Anterior cingulate cortex (tissue), 58 donors: ENCODE results near the gene FOXO1.
A peak's percentile ranks its signal among the peaks of the same experiment; 100 is the strongest.
"Not testable (repeated sequence)": the region's sequence is repeated elsewhere in the genome, so short reads cannot be mapped to it uniquely, and the experiment has no call there.

Source experiments
- DNase-seq, 58 donors: peaks; one replicate each; lab custom pipeline; 2025; lab: John Stamatoyannopoulos, UW

Gene FOXO1

GRCh38 chr13:40666045-40666932 lies at the start of gene FOXO1:
Gene FOXO1 (minus strand): TSS chr13:40666641. CDS start chr13:40666212, 429 bp downstream.
- peak in 56 of 58 donors; percentile 26 to 89 (median 79) for DNase-seq

- not testable (repeated sequence) for DNase-seq
Observed at GRCh38 chr13:40714433-40714832, 48.0 kb upstream of the FOXO1 start.

GRCh38 chr13:40706439-40706838 lies 40.0 kb upstream of the FOXO1 start:
- no peak for DNase-seq

GRCh38 chr13:40697711-40698110 lies 31.3 kb upstream of the FOXO1 start:
- no peak for DNase-seq

GRCh38 chr13:40694426-40694825 lies 28.0 kb upstream of the FOXO1 start:
- no peak for DNase-seq

GRCh38 chr13:40692946-40693345 lies 26.5 kb upstream of the FOXO1 start:
- no peak for DNase-seq

- DNase-seq, result no peak
Observed at GRCh38 chr13:40688781-40689180, 22.3 kb upstream of the FOXO1 start.

GRCh38 chr13:40682449-40683240 lies 16.2 kb upstream of the FOXO1 start:
- DNase-seq, result no peak

- no peak for DNase-seq
Observed at GRCh38 chr13:40681341-40682146, 15.1 kb upstream of the FOXO1 start.

- no peak for DNase-seq
Observed at GRCh38 chr13:40680659-40681323, 14.3 kb upstream of the FOXO1 start.

- DNase-seq, result no peak
Observed at GRCh38 chr13:40679480-40679985, 13.1 kb upstream of the FOXO1 start.

- no peak for DNase-seq
Observed at GRCh38 chr13:40677064-40677463, 10.6 kb upstream of the FOXO1 start.

GRCh38 chr13:40676007-40676406 lies 9.6 kb upstream of the FOXO1 start:
- no peak for DNase-seq

- no peak for DNase-seq
Observed at GRCh38 chr13:40673414-40673813, 7.0 kb upstream of the FOXO1 start.

GRCh38 chr13:40672765-40673397 lies 6.4 kb upstream of the FOXO1 start:
- no peak for DNase-seq

- no peak for DNase-seq
Observed at GRCh38 chr13:40671956-40672764, 5.7 kb upstream of the FOXO1 start.

GRCh38 chr13:40670307-40670706 lies 3.9 kb upstream of the FOXO1 start:
- no peak for DNase-seq

- DNase-seq, result peak in 1 of 58 donors; percentile 17
Observed at GRCh38 chr13:40668335-40668734, 1.9 kb upstream of the FOXO1 start.

GRCh38 chr13:40667622-40667978 lies 1.2 kb upstream of the FOXO1 start:
- no peak for DNase-seq
